ENCODE results near the gene TSPAN18. TPM values are rescaled to one million over a fixed set of nuclear protein-coding genes. Genes with fewer than 3 reads are reported as not detected.

TSPAN18 gene
- total and polyA plus RNA-seq, 3 donors from 2014 or later = 2.1 to 11.1 (median 5.0) TPM

- Histone ChIP-seq H3K36me3 (ENCODE audit: low read depth, missing control alignments) (no peaks in the 10 kb centered on the region), H3K27me3 (no peaks in the 10 kb centered on the region), H3K4me1 (no peaks in the 10 kb centered on the region), H3K27ac (no peak overlapping the region), H3K9me3 (no peaks in the 10 kb centered on the region), H3K4me3 (no peak overlapping the region)
- no peak for DNase-seq
- 84 to 95% methylated on average over 10 to 11 of the region's 11 CpGs for WGBS, 2 donors
- intact Hi-C loops (cut with DNase I; ENCODE audit: low total_unique reads) = no loop called here
- TF ChIP-seq POLR2A (IDR thresholded peaks at IDR 0.05) = no peak
- no peak for TF ChIP-seq CTCF (IDR thresholded peaks at IDR 0.05)
These were observed 121.6 kb downstream of the TSPAN18 start for GRCh38 chr11:44848203-44848962.

- H3K36me3 ChIP-seq (ENCODE audit: low read depth, missing control alignments) = no peaks in the 10 kb centered on the region
- no peaks in the 10 kb centered on the region for H3K9me3 ChIP-seq
- DNase-seq = no peak
- no peak overlapping the region for H3K4me3 ChIP-seq
- no peak overlapping the region for H3K27ac ChIP-seq
- intact Hi-C loops (cut with DNase I; ENCODE audit: low total_unique reads) = no loop called here
- WGBS, 2 donors = 93 to 100% methylated on average over 4 of the region's 4 CpGs
- H3K27me3 ChIP-seq = no peaks in the 10 kb centered on the region
- H3K4me1 ChIP-seq = no peaks in the 10 kb centered on the region
- TF ChIP-seq CTCF (IDR thresholded peaks at IDR 0.05) = no peak
- TF ChIP-seq POLR2A (IDR thresholded peaks at IDR 0.05) = no peak
These were observed 122.2 kb downstream of the TSPAN18 start for GRCh38 chr11:44848963-44849350.

GRCh38 chr11:44849424-44849823 is 122.7 kb downstream of the TSPAN18 start:
- 80% methylated on average over 4 of the region's 4 CpGs; no CpG with 5 or more reads in 1 of the 2 donors for WGBS, 2 donors

GRCh38 chr11:44849922-44850321 is 123.2 kb downstream of the TSPAN18 start:
- H3K36me3 ChIP-seq (ENCODE audit: low read depth, missing control alignments) = no peaks in the 10 kb centered on the region
- TF ChIP-seq CTCF (IDR thresholded peaks at IDR 0.05) (no peak), POLR2A (IDR thresholded peaks at IDR 0.05) (no peak)
- no peaks in the 10 kb centered on the region for H3K27me3 ChIP-seq
- intact Hi-C loops (cut with DNase I; ENCODE audit: low total_unique reads) = no loop called here
- no peak for DNase-seq
- H3K4me3 ChIP-seq = no peak overlapping the region
- WGBS, 2 donors = 78 to 84% methylated on average over 6 to 8 of the region's 8 CpGs
- no peaks in the 10 kb centered on the region for H3K4me1 ChIP-seq
- no peaks in the 10 kb centered on the region for H3K9me3 ChIP-seq
- H3K27ac ChIP-seq = no peak overlapping the region

More at GRCh38 chr11:44849424-44849823, 122.7 kb downstream of the TSPAN18 start:
- Histone ChIP-seq H3K27me3 (no peaks in the 10 kb centered on the region), H3K9me3 (no peaks in the 10 kb centered on the region), H3K27ac (no peak overlapping the region), H3K4me1 (no peaks in the 10 kb centered on the region), H3K36me3 (ENCODE audit: low read depth, missing control alignments) (no peaks in the 10 kb centered on the region), H3K4me3 (no peak overlapping the region)
- no peak for TF ChIP-seq POLR2A (IDR thresholded peaks at IDR 0.05)
- intact Hi-C loops (cut with DNase I; ENCODE audit: low total_unique reads) = no loop called here
- no peak for DNase-seq

GRCh38 chr11:44851496-44851895 is 124.7 kb downstream of the TSPAN18 start:
- Histone ChIP-seq H3K27ac (no peak overlapping the region), H3K27me3 (no peaks in the 10 kb centered on the region), H3K9me3 (no peaks in the 10 kb centered on the region), H3K4me1 (no peaks in the 10 kb centered on the region), H3K4me3 (no peak overlapping the region), H3K36me3 (ENCODE audit: low read depth, missing control alignments) (no peaks in the 10 kb centered on the region)
- intact Hi-C loops (cut with DNase I; ENCODE audit: low total_unique reads) = no loop called here
- no peak for TF ChIP-seq CTCF (IDR thresholded peaks at IDR 0.05)
- no peak for TF ChIP-seq POLR2A (IDR thresholded peaks at IDR 0.05)
- DNase-seq = no peak
- 86 to 87% methylated on average over 5 of the region's 5 CpGs for WGBS, 2 donors
